Immature natural killer cell (primary cell): ENCODE data around the gene COL23A1. TPM values are rescaled to one million over a fixed set of nuclear protein-coding genes. Genes with fewer than 3 reads are reported as not detected.

Experiments
- DNase-seq, 3 donors: peaks; one replicate each; pipeline ENCODE4 v3.0.0; 2022; ENCODE audit warnings: mixed read lengths in 1 of 3
- H3K27ac Mint-ChIP-seq, 6 donors: one replicate each; pipeline ENCODE4 v1.8.0; 2020; ENCODE audit warnings: mixed read lengths in 6 of 6, mild to moderate bottlenecking in 5 of 6, inconsistent platforms in 4 of 6, moderate library complexity in 3 of 6
- H3K27me3 Mint-ChIP-seq, 3 donors: one replicate each; pipeline ENCODE4 v1.8.0; 2020 to 2021; ENCODE audit warnings: low read depth in 3 of 3, mild to moderate bottlenecking in 3 of 3, mixed read lengths in 3 of 3, moderate library complexity in 3 of 3, inconsistent platforms in 1 of 3
- H3K36me3 Mint-ChIP-seq, 3 donors: one replicate each; pipeline ENCODE4 v1.8.0; 2020; ENCODE audit warnings: mixed read lengths in 3 of 3, inconsistent platforms in 2 of 3, mild to moderate bottlenecking in 2 of 3
- H3K4me1 Mint-ChIP-seq, 2 donors: one replicate each; pipeline ENCODE4 v1.8.0; 2020; ENCODE audit warnings: inconsistent platforms in 2 of 2, mild to moderate bottlenecking in 2 of 2, mixed read lengths in 2 of 2, moderate library complexity in 1 of 2
- H3K4me3 Mint-ChIP-seq, 5 donors: one replicate each; pipeline ENCODE4 v1.8.0; 2020; ENCODE audit warnings: mild to moderate bottlenecking in 5 of 5, mixed read lengths in 5 of 5, inconsistent platforms in 3 of 5, moderate library complexity in 3 of 5
- H3K9me3 Mint-ChIP-seq, 6 donors: one replicate each; pipeline ENCODE4 v1.8.0; 2020; ENCODE audit warnings: mild to moderate bottlenecking in 6 of 6, mixed read lengths in 6 of 6, inconsistent platforms in 4 of 6, moderate library complexity in 3 of 6
- polyA plus RNA-seq, 3 donors: library from polyadenylated mRNA; unstranded; fragments of 300-500 nt; fragmentation: Illumina TruSeq; gene quantifications; one replicate each; pipeline ENCODE4 v1.2.3, GENCODE V29; 2021

Gene COL23A1
- polyA plus RNA-seq, 3 donors from 2014 or later: 0.40 to 0.78 TPM; not detected in 1

DNA sequence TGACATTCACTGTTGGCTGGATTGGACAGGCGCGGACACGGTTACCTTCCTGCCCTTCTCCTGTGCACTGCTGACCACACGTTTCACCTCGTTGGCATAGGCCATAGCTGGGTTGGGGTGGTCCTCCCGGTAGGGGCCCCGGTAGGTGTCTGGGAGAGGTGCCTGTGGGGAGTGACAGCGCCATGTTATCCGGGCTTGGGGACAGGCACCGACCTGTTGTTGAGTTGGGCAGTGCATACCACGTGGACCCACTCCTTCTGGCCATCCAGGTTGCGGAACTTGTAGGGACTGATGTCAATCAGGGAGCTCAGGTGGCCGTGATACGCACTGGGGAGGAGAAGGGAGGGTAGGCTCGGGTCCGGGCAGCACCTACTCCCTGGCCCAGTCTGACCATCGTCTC, 365.8 kb downstream of the COL23A1 start:
- no peak for DNase-seq
- H3K9me3 Mint-ChIP-seq: no peaks in the 10 kb centered on the region
- H3K4me1 Mint-ChIP-seq: peaks cover 24 to 64% of the 10 kb centered on the region in 2 donors
- H3K36me3 Mint-ChIP-seq: peaks cover 14 to 27% (median 16%) of the 10 kb centered on the region in 3 donors
- H3K27ac Mint-ChIP-seq: no peak overlapping the region
- no peak overlapping the region for H3K4me3 Mint-ChIP-seq
- H3K27me3 Mint-ChIP-seq: peaks cover 3 to 5% (median 4%) of the 10 kb centered on the region in 3 donors

DNA sequence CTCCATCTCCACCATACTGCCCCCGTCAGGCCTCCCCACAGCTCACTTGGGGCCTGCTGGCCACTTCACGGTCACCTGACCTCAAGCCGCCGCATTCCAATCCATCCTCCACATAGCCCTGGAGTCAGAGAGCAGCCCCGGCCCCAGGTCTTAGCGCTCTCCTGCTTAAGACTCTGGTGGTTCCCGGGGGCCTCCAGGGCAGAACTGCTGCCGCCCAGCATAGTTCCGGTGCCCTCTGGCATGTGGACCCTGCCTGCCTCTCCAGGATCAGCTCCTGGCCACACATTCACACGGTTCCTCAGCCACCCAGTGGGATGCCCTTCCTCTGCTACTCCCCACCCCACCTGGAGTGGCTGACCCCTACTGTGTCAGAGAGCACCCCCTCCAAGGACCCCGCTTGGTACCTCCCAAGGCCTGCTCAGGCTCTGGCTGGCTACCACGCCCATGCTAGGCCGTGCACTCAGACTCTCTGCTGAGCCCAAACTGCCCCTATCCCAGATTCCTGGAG, 366.3 kb downstream of the COL23A1 start:
- Mint-ChIP-seq H3K4me3 (no peak overlapping the region), H3K9me3 (no peaks in the 10 kb centered on the region), H3K36me3 (peaks cover 12 to 24% (median 14%) of the 10 kb centered on the region in 3 donors)

DNA sequence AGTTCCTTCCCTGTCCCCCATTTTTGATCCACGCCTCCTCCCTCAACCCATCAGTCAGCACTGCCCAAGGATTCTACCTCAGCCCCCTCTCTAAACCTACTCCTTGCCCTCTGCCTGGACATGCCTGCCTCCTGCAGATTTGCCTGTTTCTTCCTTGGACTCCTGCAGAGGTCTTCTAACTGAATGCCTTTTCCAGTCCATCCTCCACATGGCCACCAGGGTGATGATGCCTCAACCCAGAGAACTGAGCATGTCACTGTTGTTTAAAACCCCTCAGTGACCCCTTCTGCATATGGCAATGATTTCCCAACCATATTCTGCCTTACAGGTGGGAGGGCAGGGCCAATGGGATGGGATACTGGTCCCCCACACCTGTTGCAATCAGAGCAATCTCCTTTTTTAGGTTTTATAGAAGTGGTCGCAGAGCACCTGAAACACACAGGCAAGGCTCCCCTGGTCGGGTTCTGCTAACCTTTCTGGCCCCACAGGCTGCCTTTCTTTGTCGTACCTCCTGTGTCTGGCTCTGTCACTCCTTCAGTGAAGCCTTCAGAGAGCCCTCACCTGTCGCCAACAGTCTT, 366.9 kb downstream of the COL23A1 start:
- no peaks in the 10 kb centered on the region for H3K9me3 Mint-ChIP-seq
- peak overlapping the region in 5 of 6 donors; percentile 1 to 75 (median 39) for H3K27ac Mint-ChIP-seq
- peaks cover 19 to 60% of the 10 kb centered on the region in 2 donors for H3K4me1 Mint-ChIP-seq
- H3K27me3 Mint-ChIP-seq: peaks cover 3 to 5% (median 4%) of the 10 kb centered on the region in 3 donors
- no peak overlapping the region for H3K4me3 Mint-ChIP-seq
- DNase-seq: no peak
- peaks cover 9 to 28% (median 18%) of the 10 kb centered on the region in 3 donors for H3K36me3 Mint-ChIP-seq

More for the DNA sequence above, 366.3 kb downstream of the COL23A1 start:
- H3K27me3 Mint-ChIP-seq: peaks cover 3 to 5% (median 4%) of the 10 kb centered on the region in 3 donors
- DNase-seq: no peak
- peak overlapping the region in 1 of 6 donors; percentile 47 for H3K27ac Mint-ChIP-seq
- peaks cover 22 to 60% of the 10 kb centered on the region in 2 donors for H3K4me1 Mint-ChIP-seq

DNA sequence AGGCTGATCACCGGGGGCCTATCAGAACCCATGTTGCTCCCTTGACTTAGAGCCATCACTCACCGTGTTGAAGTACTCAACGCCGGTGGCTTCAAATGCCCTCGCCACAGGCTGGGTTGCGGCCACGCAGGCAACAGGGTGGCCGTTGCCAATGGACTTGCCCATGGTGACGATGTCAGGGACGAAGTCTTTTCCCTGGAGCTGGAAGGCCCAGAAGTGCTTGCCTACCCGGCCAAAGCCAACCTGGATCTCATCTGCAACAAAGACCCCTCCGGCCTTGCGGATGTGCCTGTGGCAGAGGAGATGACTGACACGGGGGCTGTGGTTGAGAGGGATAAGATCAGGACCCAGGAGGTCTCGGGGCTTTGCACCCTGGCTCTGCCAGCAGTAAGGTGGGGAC, 367.9 kb downstream of the COL23A1 start:
- Mint-ChIP-seq H3K9me3 (no peaks in the 10 kb centered on the region), H3K4me1 (peaks cover 11 to 51% of the 10 kb centered on the region in 2 donors), H3K27me3 (peaks cover 3 to 5% (median 4%) of the 10 kb centered on the region in 3 donors), H3K27ac (peak overlapping the region in 2 of 6 donors; percentile 57 to 89), H3K4me3 (no peak overlapping the region), H3K36me3 (peaks cover 1 to 23% (median 15%) of the 10 kb centered on the region in 3 donors)
- DNase-seq: no peak

DNA sequence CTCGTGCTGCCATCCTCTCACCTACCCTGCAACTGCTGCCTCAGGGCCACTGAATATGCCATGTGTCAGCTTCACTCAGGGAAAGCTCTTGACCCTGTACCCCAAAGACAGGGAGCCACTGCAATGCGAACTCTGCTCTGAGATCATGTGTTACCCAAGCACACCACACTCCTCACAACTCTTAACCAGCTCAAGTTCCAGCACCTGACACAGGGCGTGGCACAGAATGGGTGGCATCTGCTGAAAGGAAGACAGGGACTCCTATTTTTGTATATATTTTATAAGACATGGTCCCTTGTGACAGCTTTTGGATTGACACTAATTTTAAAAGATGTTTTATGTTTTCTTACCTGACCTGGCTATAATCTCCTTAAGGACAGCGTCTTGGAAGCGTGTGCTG, 368.3 kb downstream of the COL23A1 start:
- H3K27me3 Mint-ChIP-seq: peaks cover 3 to 5% (median 4%) of the 10 kb centered on the region in 3 donors
- DNase-seq: no peak
- H3K4me3 Mint-ChIP-seq: no peak overlapping the region
- H3K27ac Mint-ChIP-seq: peak overlapping the region; percentile 29 to 89 (median 56)
- no peaks in the 10 kb centered on the region for H3K9me3 Mint-ChIP-seq
- H3K4me1 Mint-ChIP-seq: peaks cover 10 to 46% of the 10 kb centered on the region in 2 donors
- H3K36me3 Mint-ChIP-seq: peaks cover 0 to 20% (median 12%) of the 10 kb centered on the region in 3 donors

DNA sequence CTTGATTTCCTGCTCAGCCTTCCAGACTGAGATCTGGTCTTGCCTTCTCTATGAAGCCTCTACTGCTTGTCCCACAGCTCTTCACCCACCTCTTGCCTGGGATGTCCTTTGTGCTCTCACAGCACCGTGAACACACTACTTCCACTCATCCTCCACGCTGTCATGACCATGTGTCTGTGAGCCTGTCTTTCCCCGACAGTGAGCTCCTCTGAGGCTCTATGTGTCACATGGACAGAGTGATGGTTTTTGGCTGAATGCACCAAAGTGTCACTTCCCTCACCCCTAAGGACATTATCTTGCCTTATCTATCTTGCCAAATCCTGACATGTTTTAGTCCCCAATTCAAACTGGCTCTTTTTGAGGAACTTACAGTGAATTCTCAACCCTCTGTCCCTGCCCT, 368.9 kb downstream of the COL23A1 start:
- Mint-ChIP-seq H3K27ac (peak overlapping the region; percentile 29 to 89 (median 56)), H3K4me3 (no peak overlapping the region), H3K9me3 (no peaks in the 10 kb centered on the region), H3K4me1 (peaks cover 11 to 44% of the 10 kb centered on the region in 2 donors), H3K36me3 (peaks cover 2 to 20% (median 10%) of the 10 kb centered on the region in 3 donors), H3K27me3 (peaks cover 3 to 5% (median 4%) of the 10 kb centered on the region in 3 donors)
- DNase-seq: no peak

DNA sequence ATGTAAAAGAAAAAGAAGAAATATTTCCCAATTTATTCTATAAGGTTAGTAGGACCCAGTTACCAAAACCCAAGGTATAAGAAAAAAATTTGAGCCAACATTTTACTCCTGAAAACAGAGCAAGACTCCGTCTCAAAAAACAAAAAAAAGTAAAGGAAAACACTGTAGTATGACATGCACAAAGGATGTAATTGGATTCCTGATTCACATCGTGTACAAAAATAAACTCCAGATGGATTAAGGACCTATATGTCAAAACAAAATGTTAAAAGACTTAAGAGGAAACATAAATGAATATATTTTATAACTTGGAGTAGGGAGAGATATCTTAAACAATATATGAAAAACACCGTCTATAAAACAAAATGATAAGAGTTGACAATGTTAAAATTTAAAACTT, 371.4 kb downstream of the COL23A1 start:
- DNase-seq: no peak
- Mint-ChIP-seq H3K27ac (peak overlapping the region in 2 of 6 donors; percentile 14 to 21), H3K27me3 (peaks cover 3 to 5% (median 4%) of the 10 kb centered on the region in 3 donors), H3K36me3 (peaks cover 4 to 26% (median 13%) of the 10 kb centered on the region in 3 donors), H3K4me3 (no peak overlapping the region), H3K4me1 (peaks cover 19 to 50% of the 10 kb centered on the region in 2 donors), H3K9me3 (no peaks in the 10 kb centered on the region)

DNA sequence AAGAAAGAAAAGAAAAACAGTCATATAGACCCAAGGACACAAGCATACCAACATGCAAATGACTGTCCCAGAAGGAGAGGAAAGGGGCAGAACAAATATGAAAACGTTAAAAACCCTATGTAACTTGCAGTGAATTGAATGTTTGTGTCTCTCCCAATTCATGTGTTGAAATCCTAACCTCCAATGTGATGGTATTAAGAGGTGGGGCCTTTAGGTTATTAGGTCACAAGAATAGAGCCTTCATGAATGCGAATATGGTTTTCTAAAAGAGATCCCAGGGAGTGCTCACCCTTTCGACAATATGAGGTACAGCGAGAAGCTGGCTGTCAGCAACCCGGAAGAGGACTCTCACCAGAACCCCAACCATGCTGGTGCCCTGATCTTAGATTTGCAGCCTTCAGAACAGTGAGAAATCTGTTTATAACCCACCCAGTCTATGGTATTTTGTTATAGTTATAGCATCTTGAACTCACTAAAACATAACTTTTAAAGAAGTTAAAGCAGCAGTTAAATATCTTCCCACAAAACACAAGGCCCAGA, 371.9 kb downstream of the COL23A1 start:
- H3K27me3 Mint-ChIP-seq: peaks cover 3 to 6% (median 4%) of the 10 kb centered on the region in 3 donors
- H3K4me1 Mint-ChIP-seq: peaks cover 21 to 52% of the 10 kb centered on the region in 2 donors
- H3K9me3 Mint-ChIP-seq: no peaks in the 10 kb centered on the region
- H3K27ac Mint-ChIP-seq: peak overlapping the region in 3 of 6 donors; percentile 14 to 53 (median 21)
- H3K36me3 Mint-ChIP-seq: peaks cover 4 to 31% (median 13%) of the 10 kb centered on the region in 3 donors
- H3K4me3 Mint-ChIP-seq: no peak overlapping the region
- no peak for DNase-seq

DNA sequence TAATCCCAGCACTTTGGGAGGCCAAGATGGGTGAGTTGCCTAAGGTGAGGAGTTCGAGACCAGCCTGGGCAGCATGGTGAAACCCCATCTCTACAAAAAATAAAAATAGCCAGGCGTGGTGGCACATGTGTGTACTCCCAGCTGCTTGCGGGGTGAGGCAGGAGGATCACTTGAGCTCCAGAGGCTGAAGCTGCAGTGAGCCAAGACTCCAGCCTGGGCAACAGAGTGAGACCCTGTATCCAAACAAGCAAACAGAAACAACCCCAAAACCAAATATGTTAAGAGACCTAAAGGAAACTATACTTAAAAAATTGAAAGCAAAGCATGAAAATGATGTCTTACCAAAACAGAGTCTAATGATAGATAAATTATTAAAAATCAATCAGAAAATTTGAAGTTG, 373.4 kb downstream of the COL23A1 start:
- H3K27ac Mint-ChIP-seq: no peak overlapping the region

DNA sequence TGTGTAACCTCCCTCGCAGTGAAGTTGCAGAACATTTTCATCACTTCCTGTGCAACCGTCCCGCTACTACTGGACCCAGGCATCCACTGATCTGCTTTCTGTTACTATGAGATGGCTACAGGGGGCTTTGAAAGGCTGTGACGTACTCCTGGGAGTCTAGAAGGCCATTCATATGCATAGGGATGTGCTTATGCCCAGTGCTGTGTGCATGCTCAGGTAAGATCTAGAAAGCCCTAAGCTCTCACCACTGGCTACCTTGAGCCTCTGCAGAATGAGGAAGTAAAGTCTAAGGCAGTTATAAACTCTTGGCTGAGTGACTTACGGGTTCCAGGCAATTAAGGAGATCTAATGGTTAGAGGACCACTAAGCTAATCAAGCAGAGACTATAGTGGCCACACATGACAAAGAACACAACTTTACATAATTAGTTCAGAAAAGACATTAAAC, 374.1 kb downstream of the COL23A1 start:
- no peak overlapping the region for H3K4me3 Mint-ChIP-seq
- DNase-seq: no peak
- H3K27ac Mint-ChIP-seq: peak overlapping the region; percentile 4 to 75 (median 23)
- H3K4me1 Mint-ChIP-seq: peaks cover 16 to 35% of the 10 kb centered on the region in 2 donors
- H3K9me3 Mint-ChIP-seq: no peaks in the 10 kb centered on the region
- peaks cover 6 to 8% (median 6%) of the 10 kb centered on the region in 3 donors for H3K27me3 Mint-ChIP-seq
- H3K36me3 Mint-ChIP-seq: peaks cover 8 to 30% (median 10%) of the 10 kb centered on the region in 3 donors

More for the DNA sequence above, 373.4 kb downstream of the COL23A1 start:
- Mint-ChIP-seq H3K36me3 (peaks cover 4 to 32% (median 13%) of the 10 kb centered on the region in 3 donors), H3K4me3 (no peak overlapping the region), H3K9me3 (no peaks in the 10 kb centered on the region), H3K4me1 (peaks cover 18 to 42% of the 10 kb centered on the region in 2 donors), H3K27me3 (peaks cover 5 to 6% (median 6%) of the 10 kb centered on the region in 3 donors)
- DNase-seq: no peak

DNA sequence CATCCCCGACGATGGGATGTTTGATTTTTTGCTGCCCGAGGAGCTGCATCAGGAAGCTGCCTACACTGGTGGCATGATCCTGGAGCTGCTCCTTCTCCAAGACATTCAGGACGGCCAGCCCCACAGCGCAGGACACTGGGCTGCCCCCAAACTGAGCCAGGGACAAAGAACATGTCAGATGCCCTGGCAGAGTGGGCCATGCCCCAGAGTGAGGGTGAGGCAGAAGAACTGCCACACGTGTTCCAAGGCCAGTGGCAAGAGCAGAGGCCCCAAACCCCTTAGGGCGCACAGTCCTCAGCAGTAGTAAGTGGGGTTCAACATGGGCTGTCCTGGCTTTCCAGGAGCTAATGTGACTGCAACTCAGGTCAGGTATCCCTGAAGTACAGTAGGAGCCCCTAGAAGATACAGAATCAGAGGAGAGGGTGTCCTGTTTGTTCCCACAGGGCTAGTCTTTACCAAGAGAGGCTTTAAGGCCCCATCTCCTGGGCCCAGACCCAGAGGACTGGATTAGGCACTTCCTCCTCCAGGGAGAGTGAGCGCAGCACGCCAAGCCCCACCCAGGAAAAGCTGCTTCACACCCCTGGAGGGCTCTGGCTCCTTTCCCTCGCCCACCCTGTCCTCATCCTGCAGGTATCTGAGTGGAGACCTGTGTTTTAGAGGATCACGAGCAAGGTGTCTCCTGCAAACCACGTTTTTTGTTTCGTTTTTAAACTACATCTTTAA, 374.8 kb downstream of the COL23A1 start:
- Mint-ChIP-seq H3K36me3 (peaks cover 9 to 34% (median 12%) of the 10 kb centered on the region in 3 donors), H3K4me1 (peaks cover 16 to 29% of the 10 kb centered on the region in 2 donors), H3K4me3 (no peak overlapping the region), H3K9me3 (no peaks in the 10 kb centered on the region), H3K27ac (peak overlapping the region in 3 of 6 donors; percentile 4 to 51 (median 32)), H3K27me3 (peaks cover 6 to 10% (median 6%) of the 10 kb centered on the region in 3 donors)
- DNase-seq: no peak

DNA sequence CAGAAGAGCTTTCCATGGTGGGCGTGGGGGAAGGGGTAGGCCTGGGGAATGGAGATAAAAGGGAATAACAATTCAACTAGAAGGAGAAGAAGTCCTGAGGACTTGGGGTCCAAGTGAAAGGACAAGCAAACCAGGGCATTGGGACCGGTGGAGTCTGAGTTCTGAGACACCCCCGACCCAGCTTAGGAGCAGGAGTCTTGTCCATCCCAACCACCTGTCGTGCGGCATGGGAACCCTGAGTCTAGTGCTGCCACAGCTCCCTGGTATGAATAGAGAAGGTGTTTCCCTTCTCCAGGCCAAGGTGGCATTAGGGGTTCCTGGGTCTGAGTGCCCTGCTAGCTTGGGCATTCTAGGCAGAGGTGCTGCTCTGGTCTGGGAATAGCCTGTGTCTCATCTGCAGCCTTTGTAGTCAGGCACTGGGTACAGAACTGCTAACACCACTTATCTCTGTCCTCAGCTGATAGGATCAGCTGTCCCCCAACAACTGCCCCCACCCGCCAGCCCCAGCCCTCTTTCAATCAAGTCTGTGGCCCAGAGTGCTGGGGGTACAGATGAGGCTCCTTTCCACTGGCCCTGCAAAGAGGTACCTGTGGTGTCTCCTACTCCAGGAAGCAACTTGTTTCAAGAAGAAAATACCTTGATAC, 375.9 kb downstream of the COL23A1 start:
- Mint-ChIP-seq H3K9me3 (no peaks in the 10 kb centered on the region), H3K4me3 (no peak overlapping the region), H3K4me1 (peaks cover 16 to 29% of the 10 kb centered on the region in 2 donors), H3K27ac (peak overlapping the region in 1 of 6 donors; percentile 6), H3K36me3 (peaks cover 13 to 45% (median 16%) of the 10 kb centered on the region in 3 donors), H3K27me3 (peaks cover 3 to 8% (median 6%) of the 10 kb centered on the region in 3 donors)
- DNase-seq: no peak

DNA sequence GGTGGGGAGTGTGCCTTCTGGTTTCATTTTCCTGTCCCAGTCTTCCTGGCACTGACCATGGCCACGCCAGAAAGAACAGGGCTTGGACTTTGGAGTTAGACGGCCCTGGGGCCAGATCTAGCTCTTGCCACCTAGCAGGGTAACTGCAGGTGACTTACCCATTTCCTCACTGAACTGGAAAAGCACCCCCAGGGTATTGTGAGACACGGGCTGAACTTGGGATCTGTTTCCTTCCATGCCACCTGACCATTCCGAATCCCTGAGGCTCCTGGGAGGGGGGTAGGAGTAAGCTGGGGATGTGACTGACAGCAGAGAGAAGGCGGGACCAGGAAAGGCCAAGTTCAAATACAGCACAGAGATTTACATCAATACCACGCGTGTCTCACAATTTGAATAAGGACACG, 376.4 kb downstream of the COL23A1 start:
- H3K36me3 Mint-ChIP-seq: peaks cover 13 to 48% (median 16%) of the 10 kb centered on the region in 3 donors

More for the DNA sequence above, 376.4 kb downstream of the COL23A1 start:
- H3K27me3 Mint-ChIP-seq: peaks cover 3 to 8% (median 6%) of the 10 kb centered on the region in 3 donors
- DNase-seq: no peak
- no peak overlapping the region for H3K4me3 Mint-ChIP-seq
- H3K27ac Mint-ChIP-seq: peak overlapping the region in 1 of 6 donors; percentile 6
- no peaks in the 10 kb centered on the region for H3K9me3 Mint-ChIP-seq
- H3K4me1 Mint-ChIP-seq: peaks cover 19 to 31% of the 10 kb centered on the region in 2 donors
